ENCODE measurements around the gene LMO1. TPM values are rescaled to one million over a fixed set of nuclear protein-coding genes. Genes with fewer than 3 reads are reported as not detected.

Gene LMO1
- total RNA-seq, 1 experiment from 2014 or later = not detected

- Histone ChIP-seq H3K4me1 (replicated peaks; ENCODE audit: insufficient read depth) (no peaks in the 10 kb centered on the region), H3K4me3 (no peak overlapping the region), H3K36me3 (ENCODE audit: low read depth) (no peaks in the 10 kb centered on the region), H3F3A (ENCODE audit: insufficient read depth, low read depth) (no peaks in the 10 kb centered on the region), H3K9me2 (ENCODE audit: insufficient read depth) (no peaks in the 10 kb centered on the region), H3K4me2 (no peak overlapping the region), H3K79me2 (ENCODE audit: low read depth) (no peaks in the 10 kb centered on the region), H3K27me3 (ENCODE audit: insufficient read depth, low read depth) (no peaks in the 10 kb centered on the region), H4K20me1 (ENCODE audit: insufficient read depth) (no peaks in the 10 kb centered on the region), H2AFZ (no peak overlapping the region), H3K27ac (no peak overlapping the region), H3K9me3 (ENCODE audit: insufficient read depth, low read depth) (no peaks in the 10 kb centered on the region)
- BruUV-seq (replicated peaks) = no TSS peak
- peak; percentile 40 for DNase-seq
- POLR2A ChIA-PET (ENCODE audit: unreplicated experiment) = no interaction called here
- TF ChIP-seq CTCF (conservative IDR thresholded peaks at IDR 0.05) (peak; percentile 66), EZH2 (IDR thresholded peaks at IDR 0.05; ENCODE audit: low read depth) (no peak)
- intact Hi-C loops (cut with micrococcal nuclease; ENCODE audit: unreplicated experiment) = loop anchor here (10.0 kb wide), 1 partner anchor 745 kb away; the partner anchor contains the start of gene TMEM9B
- CTCF ChIA-PET = no interaction called here
Observed at GRCh38 chr11:8219257-8220021, 44.2 kb downstream of the LMO1 start.

GRCh38 chr11:8218840-8219239 lies 44.8 kb downstream of the LMO1 start:
- CTCF ChIA-PET = no interaction called here
- H3K9me2 ChIP-seq (ENCODE audit: insufficient read depth) = no peaks in the 10 kb centered on the region
- TF ChIP-seq EZH2 (IDR thresholded peaks at IDR 0.05; ENCODE audit: low read depth) (no peak), CTCF (conservative IDR thresholded peaks at IDR 0.05) (no peak)
- H3K9me3 ChIP-seq (ENCODE audit: insufficient read depth, low read depth) = no peaks in the 10 kb centered on the region
- no peak overlapping the region for H2AFZ ChIP-seq
- H3K27me3 ChIP-seq (ENCODE audit: insufficient read depth, low read depth) = no peaks in the 10 kb centered on the region
- no peak overlapping the region for H3K4me2 ChIP-seq
- no peaks in the 10 kb centered on the region for H3K36me3 ChIP-seq (ENCODE audit: low read depth)
- H3F3A ChIP-seq (ENCODE audit: insufficient read depth, low read depth) = no peaks in the 10 kb centered on the region
- intact Hi-C loops (cut with micrococcal nuclease; ENCODE audit: unreplicated experiment) = no loop called here
- H3K79me2 ChIP-seq (ENCODE audit: low read depth) = no peaks in the 10 kb centered on the region
- H3K4me1 ChIP-seq (replicated peaks; ENCODE audit: insufficient read depth) = no peaks in the 10 kb centered on the region
- H3K27ac ChIP-seq = no peak overlapping the region
- BruUV-seq (replicated peaks) = no TSS peak
- H3K4me3 ChIP-seq = no peak overlapping the region
- H4K20me1 ChIP-seq (ENCODE audit: insufficient read depth) = no peaks in the 10 kb centered on the region
- no peak for DNase-seq
- POLR2A ChIA-PET (ENCODE audit: unreplicated experiment) = no interaction called here

- CTCF ChIA-PET = no interaction called here
- Histone ChIP-seq H3K27ac (no peak overlapping the region), H3F3A (ENCODE audit: insufficient read depth, low read depth) (no peaks in the 10 kb centered on the region), H3K27me3 (ENCODE audit: insufficient read depth, low read depth) (no peaks in the 10 kb centered on the region), H2AFZ (no peak overlapping the region), H3K36me3 (ENCODE audit: low read depth) (no peaks in the 10 kb centered on the region), H3K4me1 (replicated peaks; ENCODE audit: insufficient read depth) (0 out of 2 replicates have a peak, but pooled peaks cover under 1% of the 10 kb centered on the region), H3K79me2 (ENCODE audit: low read depth) (no peaks in the 10 kb centered on the region), H3K4me3 (no peak overlapping the region), H3K9me2 (ENCODE audit: insufficient read depth) (no peaks in the 10 kb centered on the region), H4K20me1 (ENCODE audit: insufficient read depth) (no peaks in the 10 kb centered on the region), H3K4me2 (no peak overlapping the region), H3K9me3 (ENCODE audit: insufficient read depth, low read depth) (no peaks in the 10 kb centered on the region)
- BruUV-seq (replicated peaks) = no TSS peak
- TF ChIP-seq EZH2 (IDR thresholded peaks at IDR 0.05; ENCODE audit: low read depth) = no peak
- TF ChIP-seq CTCF (conservative IDR thresholded peaks at IDR 0.05) = no peak
- no peak for DNase-seq
- POLR2A ChIA-PET (ENCODE audit: unreplicated experiment) = no interaction called here
- intact Hi-C loops (cut with micrococcal nuclease; ENCODE audit: unreplicated experiment) = no loop called here
Observed at GRCh38 chr11:8218409-8218808, 45.3 kb downstream of the LMO1 start.

All from PC-9 (cell line).